HS-5 (cell line): Measurements from ENCODE around the gene PIK3AP1.

Experiments
- DNase-seq: peaks from one replicate; pipeline ENCODE4 v3.0.0-alpha.2; 2012; ENCODE audit warnings: low read depth

The PIK3AP1 gene

GRCh38 chr10:96642973-96643372 lies 77.3 kb downstream of the PIK3AP1 start:
- no peak for DNase-seq

- DNase-seq, result no peak
Observed at GRCh38 chr10:96642530-96642929, 77.8 kb downstream of the PIK3AP1 start.

- no peak for DNase-seq
Observed at GRCh38 chr10:96641396-96642295, 78.7 kb downstream of the PIK3AP1 start.

- DNase-seq, result no peak
Observed at GRCh38 chr10:96639899-96640298, 80.4 kb downstream of the PIK3AP1 start.

- DNase-seq, result no peak
Observed at GRCh38 chr10:96638696-96639095, 81.6 kb downstream of the PIK3AP1 start.

GRCh38 chr10:96638120-96638519 lies 82.2 kb downstream of the PIK3AP1 start:
- DNase-seq, result no peak

- DNase-seq, result no peak
Observed at GRCh38 chr10:96637709-96638108, 82.6 kb downstream of the PIK3AP1 start.

GRCh38 chr10:96636551-96636950 lies 83.8 kb downstream of the PIK3AP1 start:
- no peak for DNase-seq

GRCh38 chr10:96632974-96633710 lies 87.2 kb downstream of the PIK3AP1 start:
- DNase-seq, result no peak

GRCh38 chr10:96627292-96627691 lies 93.0 kb downstream of the PIK3AP1 start:
- DNase-seq, result no peak

- no peak for DNase-seq
Observed at GRCh38 chr10:96626795-96627194, 93.5 kb downstream of the PIK3AP1 start.

GRCh38 chr10:96625173-96625572 lies 95.1 kb downstream of the PIK3AP1 start:
- DNase-seq, result no peak

- no peak for DNase-seq
Observed at GRCh38 chr10:96622013-96622787, 98.1 kb downstream of the PIK3AP1 start.

- DNase-seq, result no peak
Observed at GRCh38 chr10:96619796-96620773, 100.2 kb downstream of the PIK3AP1 start.

- DNase-seq, result no peak
Observed at GRCh38 chr10:96619120-96619519, 101.2 kb downstream of the PIK3AP1 start.

GRCh38 chr10:96618653-96619052 lies 101.7 kb downstream of the PIK3AP1 start:
- no peak for DNase-seq

GRCh38 chr10:96616961-96617360 lies 103.4 kb downstream of the PIK3AP1 start:
- no peak for DNase-seq

GRCh38 chr10:96614515-96614914 lies 105.8 kb downstream of the PIK3AP1 start:
- DNase-seq, result peak; percentile 91

GRCh38 chr10:96613576-96613975 lies 106.7 kb downstream of the PIK3AP1 start:
- DNase-seq, result no peak

GRCh38 chr10:96612055-96612830 lies 108.1 kb downstream of the PIK3AP1 start:
- no peak for DNase-seq
